H1 (cell line): ENCODE data around the gene KCNK3. TPM values are rescaled to one million over a fixed set of nuclear protein-coding genes. Genes with fewer than 3 reads are reported as not detected.

Experiments
- BCL11A ChIP-seq, 2 experiments: IDR thresholded peaks; one replicate each; pipeline ENCODE4 v1.6.1; 2011; ENCODE audit warnings: low read depth in 2 of 2, low read length in 2 of 2, mild to moderate bottlenecking in 2 of 2
- HDAC2 ChIP-seq, 2 experiments: fragments of 300-600 bp in 1 of 2; sonication (generic) in 1 of 2; IDR thresholded peaks; 2 replicates each; pipeline ENCODE4 v1.6.1; 2011 to 2012; ENCODE audit warnings: low read depth in 2 of 2, low read length in 2 of 2, mild to moderate bottlenecking in 2 of 2, moderate library complexity in 2 of 2, borderline replicate concordance in 1 of 2, inconsistent platforms in 1 of 2
- JUN ChIP-seq: IDR thresholded peaks from 2 replicates; pipeline ENCODE4 v1.6.1; 2011; ENCODE audit warnings: low read depth, mild to moderate bottlenecking, improper control_type of control experiment, low read length
- PHF8 ChIP-seq: fragments of 200-600 bp; sonication (generic); conservative IDR thresholded peaks from 2 replicates; pipeline ENCODE4 v1.7.1; 2012; ENCODE audit warnings: low read depth, mild to moderate bottlenecking, inconsistent platforms, low read length, moderate library complexity
- RAD21 ChIP-seq, 2 experiments: IDR thresholded peaks in 1 of 2; conservative IDR thresholded peaks in 1 of 2; 2 replicates each; pipeline ENCODE4 v1.6.1; 2011; ENCODE audit warnings: low read depth in 2 of 2, low read length in 2 of 2, improper control_type of control experiment in 1 of 2, inconsistent platforms in 1 of 2, mild to moderate bottlenecking in 1 of 2, moderate library complexity in 1 of 2
- RBBP5 ChIP-seq: IDR thresholded peaks from 2 replicates; pipeline ENCODE4 v1.7.1; 2012; ENCODE audit warnings: low read depth, mild to moderate bottlenecking, inconsistent platforms, low read length, moderate library complexity, borderline replicate concordance
- SRF ChIP-seq: IDR thresholded peaks from 2 replicates; pipeline ENCODE4 v1.6.1; 2011; ENCODE audit warnings: mild to moderate bottlenecking, low read depth, low read length, moderate library complexity
- polyA plus RNA-seq, 7 experiments: library from polyadenylated mRNA; depleted of rRNA in 3 of 7; stranded (reverse) in 5 of 7; unstranded in 2 of 7; fragments of >200 nt in 5 of 7; fragments of 200-250 nt in 2 of 7; gene quantifications; 1 replicate in 5 of 7; 2 replicates in 1 of 7; 4 replicates in 1 of 7; pipeline versions ENCODE4 v1.2.1 to v1.2.3, GENCODE V29; 2011 to 2013; ENCODE audit warnings: missing spikeins in 2 of 7, mixed read lengths in 2 of 7
- total RNA-seq: library from RNA; stranded (reverse); fragmentation: NEBNext Ultra II Directional; extraction: Animal tissue kit (Norgen Biotek cat#: 25700); gene quantifications from 2 replicates; pipeline ENCODE4 v1.2.1, GENCODE V29; 2021

KCNK3 gene
- total and polyA plus RNA-seq, 2 of the 8 experiments (the other 6 are each of a cell fraction or from before 2014, with no cell fraction given), result 0.29 to 0.30 TPM

DNA sequence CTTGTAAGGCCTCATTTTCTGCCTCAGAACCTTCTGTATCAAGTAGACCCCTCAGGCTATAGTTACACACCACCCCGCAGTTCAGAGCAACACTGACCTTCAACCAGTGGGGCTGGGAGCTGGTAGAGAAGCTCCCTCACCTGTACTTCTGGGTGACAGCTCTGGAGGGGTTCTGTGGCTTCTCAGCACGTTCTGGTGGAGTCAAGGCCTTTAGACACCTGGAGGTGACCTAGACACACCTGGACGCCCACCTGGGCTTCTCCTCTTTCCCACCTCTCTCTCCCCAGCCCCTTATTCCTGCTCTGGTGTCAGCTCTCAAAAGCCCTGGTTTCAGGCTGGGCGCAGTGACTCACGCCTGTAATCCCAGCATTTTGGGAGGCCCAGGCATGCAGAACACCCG, 44.0 kb upstream of the KCNK3 start (continued):
- TF ChIP-seq JUN (no peak), RBBP5 (no peak), SRF (no peak), BCL11A (IDR thresholded peaks at IDR 0.05; ENCODE audit: low read depth in 2 of 2, low read length in 2 of 2) (no peak), PHF8 (no peak), RAD21 (IDR thresholded peaks at IDR 0.05 in 1 of 2, conservative IDR thresholded peaks at IDR 0.05 in 1 of 2; ENCODE audit: low read depth in 2 of 2, low read length in 2 of 2) (no peak), HDAC2 (IDR thresholded peaks at IDR 0.05; ENCODE audit: borderline replicate concordance in 1 of 2, low read depth in 2 of 2, low read length in 2 of 2) (no peak)
- TF ChIP-seq, all 59 proteins: peak for 0
